NAMALWA (cell line): ENCODE measurements around the gene KMT2C.
"Not testable (repeated sequence)": the region's sequence is repeated elsewhere in the genome, so short reads cannot be mapped to it uniquely, and the experiment has no call there.

ENCODE experiments used
- DNase-seq: peaks from one replicate; pipeline ENCODE4 v3.0.0-alpha.2; 2015; ENCODE audit warnings: low spot score

Gene KMT2C

GRCh38 chr7:152402384-152403250, 33.2 kb downstream of the KMT2C start:
- DNase-seq: peak; percentile 20

GRCh38 chr7:152399344-152399743, 36.5 kb downstream of the KMT2C start:
- DNase-seq: no peak

- DNase-seq: no peak
These were observed 40.7 kb downstream of the KMT2C start for GRCh38 chr7:152395112-152395511.

- DNase-seq: peak; percentile 65
These were observed 41.6 kb downstream of the KMT2C start for GRCh38 chr7:152394214-152394613.

GRCh38 chr7:152392254-152392653, 43.5 kb downstream of the KMT2C start:
- DNase-seq: no peak

- DNase-seq: not testable (repeated sequence)
These were observed 49.6 kb downstream of the KMT2C start for GRCh38 chr7:152386136-152386764.

GRCh38 chr7:152384235-152385200, 51.3 kb downstream of the KMT2C start:
- not testable (repeated sequence) for DNase-seq

GRCh38 chr7:152383341-152384234, 52.2 kb downstream of the KMT2C start:
- no peak for DNase-seq

GRCh38 chr7:152382244-152382643, 53.6 kb downstream of the KMT2C start:
- no peak for DNase-seq

GRCh38 chr7:152380931-152381578, 54.7 kb downstream of the KMT2C start:
- DNase-seq: not testable (repeated sequence)

GRCh38 chr7:152378497-152378896, 57.3 kb downstream of the KMT2C start:
- DNase-seq: not testable (repeated sequence)

- not testable (repeated sequence) for DNase-seq
These were observed 58.9 kb downstream of the KMT2C start for GRCh38 chr7:152376716-152377484.

GRCh38 chr7:152370297-152370696, 65.5 kb downstream of the KMT2C start:
- no peak for DNase-seq

GRCh38 chr7:152369518-152369917, 66.3 kb downstream of the KMT2C start:
- no peak for DNase-seq

- DNase-seq: no peak
These were observed 68.6 kb downstream of the KMT2C start for GRCh38 chr7:152367170-152367569.

GRCh38 chr7:152366662-152367061, 69.1 kb downstream of the KMT2C start:
- no peak for DNase-seq

- DNase-seq: no peak
These were observed 69.7 kb downstream of the KMT2C start for GRCh38 chr7:152365982-152366603.

GRCh38 chr7:152363798-152364197, 72.0 kb downstream of the KMT2C start:
- no peak for DNase-seq
